SU-DHL-6 (cell line): ENCODE measurements around the gene MME.

Source experiments
- CTCF ChIP-seq: fragments of 200-600 bp; sonication (generic); IDR thresholded peaks from one replicate; pipeline ENCODE4 v1.5.1; 2017; ENCODE audit warnings: antibody characterized with exemption, mild to moderate bottlenecking, low read length, moderate library complexity; ENCODE audit not compliant: insufficient read depth, poor library complexity, severe bottlenecking
- EZH2phosphoT487 ChIP-seq: fragments of 200-600 bp; sonication (generic), shearing (Covaris generic); conservative IDR thresholded peaks from 2 replicates; pipeline ENCODE4 v1.6.1; 2018; ENCODE audit warnings: mild to moderate bottlenecking, antibody characterized with exemption, low read length, moderate library complexity, mixed read lengths

- TF ChIP-seq CTCF (no peak), EZH2phosphoT487 (no peak)
These were observed 48.9 kb upstream of the MME start for GRCh38 chr3:155031186-155031585.
